Measurements from ENCODE around the gene KRT4. TPM values are rescaled to one million over a fixed set of nuclear protein-coding genes. Genes with fewer than 3 reads are reported as not detected.

The KRT4 gene
- total RNA-seq, 1 experiment from 2014 or later = not detected

DNA sequence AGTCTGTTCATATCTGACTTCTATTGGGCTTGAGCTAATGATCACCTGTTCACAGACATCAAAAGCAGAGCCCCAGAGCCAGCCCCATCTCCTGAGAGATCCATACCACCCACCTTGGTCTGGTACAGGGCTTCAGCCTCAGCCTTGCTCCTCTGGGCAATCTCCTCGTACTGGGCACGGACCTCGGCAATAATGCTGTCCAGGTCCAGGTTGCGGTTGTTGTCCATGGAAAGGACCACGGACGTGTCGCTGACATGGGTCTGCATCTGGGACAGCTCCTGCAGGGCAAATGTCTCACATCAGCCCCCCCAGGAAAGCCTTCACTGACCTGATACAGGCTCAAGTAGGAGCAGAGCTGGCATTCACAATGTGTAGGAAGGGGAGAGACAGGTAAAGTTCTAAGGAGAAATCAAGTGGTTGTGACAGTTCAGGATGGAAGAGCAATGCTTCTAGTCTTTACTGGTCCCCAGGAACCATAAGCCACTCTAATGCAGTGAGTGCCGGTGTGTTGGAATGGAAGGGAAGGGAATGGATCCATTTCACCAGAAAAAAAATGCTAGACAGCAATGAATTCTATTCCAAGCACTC, 5.2 kb downstream of the KRT4 start:
- no peaks in the 10 kb centered on the region for H3K9me3 Mint-ChIP-seq

More for the DNA sequence above, 5.2 kb downstream of the KRT4 start:
- H3K4me3 Mint-ChIP-seq = no peak overlapping the region
- no peak overlapping the region for H2BK5ac ChIP-seq (ENCODE audit: insufficient read length, low read length)
- no peak overlapping the region for H2BK20ac ChIP-seq (ENCODE audit: low read depth, low read length, poor library complexity, severe bottlenecking)
- H4K5ac ChIP-seq (ENCODE audit: insufficient read length, low read depth, low read length) = no peak overlapping the region
- H3K4me1 ChIP-seq (ENCODE audit: insufficient read depth, low read length) = peaks cover 2% of the 10 kb centered on the region; the same call in 1 of the 2 replicates
- no CpG with 5 or more reads among the region's 8 CpGs for WGBS (ENCODE audit: extremely low coverage, insufficient read length, low lambda C conversion rate)
- no peaks in the 10 kb centered on the region for H3K9me3 ChIP-seq (ENCODE audit: control insufficient read depth, low read depth, low read length)
- no peaks in the 10 kb centered on the region for H3K79me2 ChIP-seq (ENCODE audit: insufficient read depth, low read length)
- H2BK15ac ChIP-seq (ENCODE audit: low read depth, low read length) = no peak overlapping the region
- no peaks in the 10 kb centered on the region for H3K36me3 Mint-ChIP-seq (ENCODE audit: insufficient read depth in 1 of 3, low read depth in 3 of 3)
- H3K56ac ChIP-seq (ENCODE audit: insufficient read length, low read depth, low read length) = no peak overlapping the region
- H3K4me1 Mint-ChIP-seq = peaks cover 19 to 20% of the 10 kb centered on the region in 2 experiments
- no peaks in the 10 kb centered on the region for H4K20me1 ChIP-seq (ENCODE audit: control insufficient read depth, insufficient read depth, insufficient read length)
- no peaks in the 10 kb centered on the region for H3K27me3 ChIP-seq (ENCODE audit: insufficient read depth, low read length)
- no peak overlapping the region; the same call in 1 of the 2 replicates for H3K14ac ChIP-seq (ENCODE audit: insufficient read depth, low read length)
- no peak overlapping the region for H2BK120ac ChIP-seq (ENCODE audit: low read depth, low read length, poor library complexity, severe bottlenecking)
- H2BK12ac ChIP-seq (ENCODE audit: insufficient read length, low read depth, low read length) = no peak overlapping the region
- H3K79me1 ChIP-seq (ENCODE audit: insufficient read depth, low read depth, low read length, poor library complexity, severe bottlenecking) = no peaks in the 10 kb centered on the region
- TF ChIP-seq, protein P1, sequence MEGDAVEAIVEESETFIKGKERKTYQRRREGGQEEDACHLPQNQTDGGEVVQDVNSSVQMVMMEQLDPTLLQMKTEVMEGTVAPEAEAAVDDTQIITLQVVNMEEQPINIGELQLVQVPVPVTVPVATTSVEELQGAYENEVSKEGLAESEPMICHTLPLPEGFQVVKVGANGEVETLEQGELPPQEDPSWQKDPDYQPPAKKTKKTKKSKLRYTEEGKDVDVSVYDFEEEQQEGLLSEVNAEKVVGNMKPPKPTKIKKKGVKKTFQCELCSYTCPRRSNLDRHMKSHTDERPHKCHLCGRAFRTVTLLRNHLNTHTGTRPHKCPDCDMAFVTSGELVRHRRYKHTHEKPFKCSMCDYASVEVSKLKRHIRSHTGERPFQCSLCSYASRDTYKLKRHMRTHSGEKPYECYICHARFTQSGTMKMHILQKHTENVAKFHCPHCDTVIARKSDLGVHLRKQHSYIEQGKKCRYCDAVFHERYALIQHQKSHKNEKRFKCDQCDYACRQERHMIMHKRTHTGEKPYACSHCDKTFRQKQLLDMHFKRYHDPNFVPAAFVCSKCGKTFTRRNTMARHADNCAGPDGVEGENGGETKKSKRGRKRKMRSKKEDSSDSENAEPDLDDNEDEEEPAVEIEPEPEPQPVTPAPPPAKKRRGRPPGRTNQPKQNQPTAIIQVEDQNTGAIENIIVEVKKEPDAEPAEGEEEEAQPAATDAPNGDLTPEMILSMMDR (conservative IDR thresholded peaks at IDR 0.05) = no peak
- no peak overlapping the region for H2AFZ ChIP-seq (ENCODE audit: low read length)
- no peaks in the 10 kb centered on the region for H3K23me2 ChIP-seq (ENCODE audit: insufficient read length, low read depth, low read length, poor library complexity, severe bottlenecking)
- H4K8ac ChIP-seq (replicated peaks; ENCODE audit: insufficient read length, low read depth, low read length) = no peak overlapping the region
- H3K23ac ChIP-seq (ENCODE audit: insufficient read length, low read depth, low read length) = no peak overlapping the region
- H3K4me2 ChIP-seq (ENCODE audit: insufficient read depth, insufficient read length, low read length) = no peak overlapping the region
- no peak overlapping the region for H3T11ph ChIP-seq (ENCODE audit: low read length)
- H3K18ac ChIP-seq (ENCODE audit: insufficient read length, low read depth, low read length) = no peak overlapping the region
- H3K4ac ChIP-seq (ENCODE audit: low read depth, low read length) = no peak overlapping the region
- H3K27me3 Mint-ChIP-seq (ENCODE audit: low read depth) = peaks cover 12% of the 10 kb centered on the region
- H3K9ac ChIP-seq (ENCODE audit: extremely low read depth, insufficient read length, low read length) = no peak overlapping the region
- H2AK5ac ChIP-seq (ENCODE audit: insufficient read length, low read length) = no peak overlapping the region
- H3K27ac Mint-ChIP-seq = no peak overlapping the region
- H4K91ac ChIP-seq (ENCODE audit: insufficient read length, low read depth, low read length) = no peak overlapping the region
- no peak for DNase-seq
- no peak overlapping the region for H3K27ac ChIP-seq (ENCODE audit: insufficient read length, low read depth, low read length)

All from H9 (cell line).